ENCODE measurements around the gene CHRM5.

- TF ChIP-seq POLR2A (IDR thresholded peaks at IDR 0.05) (no peak), CTCF (IDR thresholded peaks at IDR 0.05) (no peak)
Observed at GRCh38 chr15:34114739-34115138, 146.4 kb downstream of the CHRM5 start.

All from prostate gland (tissue), 2 donors.